ENCODE data around the gene HSPG2.

HSPG2 gene

GRCh38 chr1:21914880-21915640 lies 22.1 kb downstream of the HSPG2 start:
- Histone ChIP-seq H3K9me2 (ENCODE audit: low read depth, low read length) (no peaks in the 10 kb centered on the region), H3K36me3 (ENCODE audit: insufficient read depth, low read length) (no peaks in the 10 kb centered on the region), H3K4me2 (ENCODE audit: low read length) (no peak overlapping the region), H2AFZ (ENCODE audit: low read length) (no peak overlapping the region), H4K20me1 (ENCODE audit: insufficient read depth, low read length) (no peaks in the 10 kb centered on the region), H3K27ac (ENCODE audit: low read depth, low read length, poor library complexity, severe bottlenecking) (no peak overlapping the region), H3K4me3 (ENCODE audit: low read depth, low read length, poor library complexity, severe bottlenecking) (no peak overlapping the region), H3F3A (ENCODE audit: insufficient read depth, low read length) (no peaks in the 10 kb centered on the region), H3K79me2 (ENCODE audit: insufficient read depth, low read length) (no peaks in the 10 kb centered on the region), H3K9me3 (ENCODE audit: low read length) (no peaks in the 10 kb centered on the region), H3K9ac (ENCODE audit: low read length) (no peak overlapping the region), H3K4me1 (ENCODE audit: insufficient read depth, low read length, severe bottlenecking) (no peaks in the 10 kb centered on the region), H3K27me3 (ENCODE audit: insufficient read depth, low read length) (no peaks in the 10 kb centered on the region; the same call in 1 of the 2 replicates)
- no peak for TF ChIP-seq CTCF (IDR thresholded peaks at IDR 0.05; ENCODE audit: low read length)
- no peak for TF ChIP-seq EZH2 (IDR thresholded peaks at IDR 0.05; ENCODE audit: borderline replicate concordance, low read length)

GRCh38 chr1:21914450-21914849 lies 22.7 kb downstream of the HSPG2 start:
- no peaks in the 10 kb centered on the region for H3K36me3 ChIP-seq (ENCODE audit: insufficient read depth, low read length)
- no peaks in the 10 kb centered on the region; the same call in 1 of the 2 replicates for H3K27me3 ChIP-seq (ENCODE audit: insufficient read depth, low read length)
- no peaks in the 10 kb centered on the region for H3F3A ChIP-seq (ENCODE audit: insufficient read depth, low read length)
- H3K4me2 ChIP-seq (ENCODE audit: low read length), result no peak overlapping the region
- no peak overlapping the region for H3K27ac ChIP-seq (ENCODE audit: low read depth, low read length, poor library complexity, severe bottlenecking)
- TF ChIP-seq EZH2 (IDR thresholded peaks at IDR 0.05; ENCODE audit: borderline replicate concordance, low read length), result no peak
- TF ChIP-seq CTCF (IDR thresholded peaks at IDR 0.05; ENCODE audit: low read length), result no peak
- H3K4me3 ChIP-seq (ENCODE audit: low read depth, low read length, poor library complexity, severe bottlenecking), result no peak overlapping the region
- H3K9me2 ChIP-seq (ENCODE audit: low read depth, low read length), result no peaks in the 10 kb centered on the region
- H3K9ac ChIP-seq (ENCODE audit: low read length), result no peak overlapping the region
- H4K20me1 ChIP-seq (ENCODE audit: insufficient read depth, low read length), result no peaks in the 10 kb centered on the region
- H3K9me3 ChIP-seq (ENCODE audit: low read length), result no peaks in the 10 kb centered on the region
- no peaks in the 10 kb centered on the region for H3K79me2 ChIP-seq (ENCODE audit: insufficient read depth, low read length)
- no peaks in the 10 kb centered on the region for H3K4me1 ChIP-seq (ENCODE audit: insufficient read depth, low read length, severe bottlenecking)
- H2AFZ ChIP-seq (ENCODE audit: low read length), result no peak overlapping the region

- no peaks in the 10 kb centered on the region for H3K4me1 ChIP-seq (ENCODE audit: insufficient read depth, low read length, severe bottlenecking)
- H3K9me3 ChIP-seq (ENCODE audit: low read length), result no peaks in the 10 kb centered on the region
- H3K36me3 ChIP-seq (ENCODE audit: insufficient read depth, low read length), result no peaks in the 10 kb centered on the region
- H3K27ac ChIP-seq (ENCODE audit: low read depth, low read length, poor library complexity, severe bottlenecking), result no peak overlapping the region
- no peak overlapping the region for H3K4me2 ChIP-seq (ENCODE audit: low read length)
- H4K20me1 ChIP-seq (ENCODE audit: insufficient read depth, low read length), result no peaks in the 10 kb centered on the region
- no peaks in the 10 kb centered on the region; the same call in 1 of the 2 replicates for H3K27me3 ChIP-seq (ENCODE audit: insufficient read depth, low read length)
- H3K4me3 ChIP-seq (ENCODE audit: low read depth, low read length, poor library complexity, severe bottlenecking), result no peak overlapping the region
- no peaks in the 10 kb centered on the region for H3F3A ChIP-seq (ENCODE audit: insufficient read depth, low read length)
- TF ChIP-seq CTCF (IDR thresholded peaks at IDR 0.05; ENCODE audit: low read length) (no peak), EZH2 (IDR thresholded peaks at IDR 0.05; ENCODE audit: borderline replicate concordance, low read length) (no peak)
- H2AFZ ChIP-seq (ENCODE audit: low read length), result no peak overlapping the region
- no peaks in the 10 kb centered on the region for H3K9me2 ChIP-seq (ENCODE audit: low read depth, low read length)
- no peaks in the 10 kb centered on the region for H3K79me2 ChIP-seq (ENCODE audit: insufficient read depth, low read length)
- H3K9ac ChIP-seq (ENCODE audit: low read length), result no peak overlapping the region
These were observed 23.3 kb downstream of the HSPG2 start for GRCh38 chr1:21913763-21914162.

All from OCI-LY1 (cell line).